ENCODE data around the gene LGR6. TPM values are rescaled to one million over a fixed set of nuclear protein-coding genes. Genes with fewer than 3 reads are reported as not detected.

Gene LGR6
- total RNA-seq, 6 donors from 2014 or later, result 0.46 to 5.2 (median 1.1) TPM

DNA sequence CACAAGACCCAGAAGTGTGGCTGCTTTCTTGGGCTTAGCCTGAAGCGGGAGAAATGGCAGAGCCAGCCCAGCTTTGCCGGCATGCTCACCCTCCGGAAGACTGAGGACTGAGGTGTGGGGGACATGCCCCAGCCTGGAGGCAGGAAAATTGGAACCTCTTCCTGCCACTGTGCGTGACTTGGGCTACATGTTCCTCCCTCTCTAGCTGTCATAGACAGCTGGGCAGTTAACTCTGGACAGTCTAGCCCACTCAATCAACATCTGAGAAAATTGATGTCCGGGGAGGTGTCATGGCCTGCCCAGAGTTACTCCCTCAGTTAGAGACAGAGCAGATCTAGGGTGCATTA is 88.4 kb downstream of the LGR6 start:
- TF ChIP-seq, protein P1, sequence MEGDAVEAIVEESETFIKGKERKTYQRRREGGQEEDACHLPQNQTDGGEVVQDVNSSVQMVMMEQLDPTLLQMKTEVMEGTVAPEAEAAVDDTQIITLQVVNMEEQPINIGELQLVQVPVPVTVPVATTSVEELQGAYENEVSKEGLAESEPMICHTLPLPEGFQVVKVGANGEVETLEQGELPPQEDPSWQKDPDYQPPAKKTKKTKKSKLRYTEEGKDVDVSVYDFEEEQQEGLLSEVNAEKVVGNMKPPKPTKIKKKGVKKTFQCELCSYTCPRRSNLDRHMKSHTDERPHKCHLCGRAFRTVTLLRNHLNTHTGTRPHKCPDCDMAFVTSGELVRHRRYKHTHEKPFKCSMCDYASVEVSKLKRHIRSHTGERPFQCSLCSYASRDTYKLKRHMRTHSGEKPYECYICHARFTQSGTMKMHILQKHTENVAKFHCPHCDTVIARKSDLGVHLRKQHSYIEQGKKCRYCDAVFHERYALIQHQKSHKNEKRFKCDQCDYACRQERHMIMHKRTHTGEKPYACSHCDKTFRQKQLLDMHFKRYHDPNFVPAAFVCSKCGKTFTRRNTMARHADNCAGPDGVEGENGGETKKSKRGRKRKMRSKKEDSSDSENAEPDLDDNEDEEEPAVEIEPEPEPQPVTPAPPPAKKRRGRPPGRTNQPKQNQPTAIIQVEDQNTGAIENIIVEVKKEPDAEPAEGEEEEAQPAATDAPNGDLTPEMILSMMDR (IDR thresholded peaks at IDR 0.05), result no peak
- TF ChIP-seq POLR2AphosphoS5 (IDR thresholded peaks at IDR 0.05) (peak; percentile 51 to 70), EP300 (IDR thresholded peaks at IDR 0.05) (peak in 1 of 4 donors; percentile 38), POLR2A (IDR thresholded peaks at IDR 0.05) (no peak)
- H3K9me3 ChIP-seq, result no peaks in the 10 kb centered on the region
- no peaks in the 10 kb centered on the region for H3K27me3 ChIP-seq
- peak in 1 of 2 donors; percentile 58 for ATAC-seq (ENCODE audit: low FRiP score in 2 of 2)
- H3K4me1 ChIP-seq, result peaks cover 7 to 23% (median 14%) of the 10 kb centered on the region in 4 donors
- H3K36me3 ChIP-seq, result no peaks in the 10 kb centered on the region
- WGBS, 2 donors, result 40 to 80% methylated on average over 1 to 5 of the region's 5 CpGs
- peak overlapping the region in 3 of 4 donors; percentile 35 to 46 (median 42) for H3K27ac ChIP-seq
- DNase-seq, result peak in 1 of 2 donors; percentile 22
- no peak overlapping the region for H3K4me3 ChIP-seq

DNA sequence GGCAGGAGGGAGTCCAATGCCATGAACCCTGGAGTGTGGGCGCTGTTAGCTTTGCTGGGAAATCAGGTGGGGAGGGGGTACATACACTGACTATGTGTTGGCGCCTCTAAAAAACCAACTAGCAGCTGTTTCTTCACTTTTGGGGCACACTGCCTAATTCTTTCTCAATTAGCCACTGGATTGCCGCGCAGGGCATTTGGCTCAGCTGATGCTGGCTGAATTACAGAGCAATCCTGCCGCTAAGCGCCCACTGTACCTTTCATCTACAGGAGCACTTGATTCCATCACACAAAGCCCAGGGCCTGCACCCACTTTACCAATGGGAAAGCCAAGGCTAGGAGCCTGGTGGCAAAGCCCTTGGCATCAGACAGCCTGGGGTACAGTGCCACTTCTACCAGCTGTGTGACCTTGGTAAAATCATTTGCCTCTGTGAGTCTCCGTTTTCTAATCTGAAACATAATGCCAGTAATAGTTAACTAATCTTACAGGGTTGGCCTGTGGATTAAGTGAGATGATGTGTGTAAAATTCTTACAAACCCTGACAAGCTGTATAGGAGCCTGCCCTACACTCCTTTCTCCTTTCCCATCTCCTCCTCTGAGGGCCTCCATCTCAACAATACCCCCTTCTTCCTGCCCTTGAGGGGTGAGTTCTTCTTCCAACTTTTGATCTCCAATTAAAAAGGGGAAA is 89.1 kb downstream of the LGR6 start:
- Histone ChIP-seq H3K4me3 (no peak overlapping the region), H3K9me3 (no peaks in the 10 kb centered on the region), H3K4me1 (peaks cover 7 to 23% (median 14%) of the 10 kb centered on the region in 4 donors), H3K27me3 (no peaks in the 10 kb centered on the region), H3K27ac (peak overlapping the region in 1 of 4 donors; percentile 18), H3K36me3 (no peaks in the 10 kb centered on the region)
- no peak for ATAC-seq (ENCODE audit: low FRiP score in 2 of 2)
- 78 to 84% methylated on average over 7 of the region's 7 CpGs for WGBS, 2 donors
- TF ChIP-seq POLR2AphosphoS5 (IDR thresholded peaks at IDR 0.05) (no peak), EP300 (IDR thresholded peaks at IDR 0.05) (no peak), POLR2A (IDR thresholded peaks at IDR 0.05) (no peak)
- TF ChIP-seq, protein P1 (IDR thresholded peaks at IDR 0.05), result no peak
- DNase-seq, result no peak

DNA sequence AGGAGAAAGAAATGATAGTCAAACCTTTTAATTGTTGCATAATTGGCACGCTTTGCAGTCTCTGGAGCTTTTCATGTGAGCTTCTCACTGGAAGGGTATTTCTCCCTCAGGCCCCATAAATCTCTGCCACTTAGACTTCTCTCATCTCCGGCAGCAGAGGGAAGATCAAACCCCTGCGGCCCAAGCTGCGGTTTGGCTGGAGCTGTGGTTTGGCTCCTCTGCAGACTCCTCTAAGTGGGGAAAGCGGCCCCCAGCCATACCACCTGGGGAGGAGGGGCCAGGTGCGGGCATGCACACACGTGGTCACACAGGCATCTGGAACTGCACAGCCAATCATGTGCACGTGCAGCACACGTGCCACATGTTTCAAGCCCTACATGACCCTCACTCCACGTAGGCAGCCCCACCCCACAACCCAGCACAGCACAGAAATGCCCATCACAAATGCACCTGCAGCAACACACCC is 89.8 kb downstream of the LGR6 start:
- Histone ChIP-seq H3K27ac (peak overlapping the region in 1 of 4 donors; percentile 18), H3K4me1 (peaks cover 7 to 23% (median 14%) of the 10 kb centered on the region in 4 donors), H3K27me3 (no peaks in the 10 kb centered on the region), H3K9me3 (no peaks in the 10 kb centered on the region), H3K36me3 (no peaks in the 10 kb centered on the region), H3K4me3 (no peak overlapping the region)
- TF ChIP-seq, protein P1 (IDR thresholded peaks at IDR 0.05), result no peak
- TF ChIP-seq POLR2AphosphoS5 (IDR thresholded peaks at IDR 0.05), result no peak
- ATAC-seq (ENCODE audit: low FRiP score in 2 of 2) (no peak), DNase-seq (peak in 1 of 2 donors; percentile 34)
- WGBS, 2 donors, result 15 to 36% methylated on average over 8 to 9 of the region's 10 CpGs

DNA sequence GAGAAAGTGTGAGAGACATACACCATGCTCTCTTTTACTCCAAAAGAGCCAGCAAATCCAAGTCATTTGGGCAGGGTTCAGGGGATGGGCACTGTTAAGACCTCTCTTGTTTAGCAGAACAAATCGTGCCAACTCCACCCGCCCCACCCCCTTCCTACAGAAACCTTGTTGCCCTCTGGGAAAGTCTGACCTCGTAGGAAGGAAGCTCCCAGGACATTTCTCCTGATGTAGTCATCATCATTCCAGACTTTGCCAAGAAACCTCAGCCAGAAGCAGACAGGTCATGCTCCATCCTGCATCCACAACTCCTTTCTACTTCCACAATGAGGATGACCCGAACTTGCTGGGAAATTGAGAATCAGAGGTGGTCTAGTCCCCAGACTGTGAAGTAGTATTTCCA is 90.4 kb downstream of the LGR6 start:
- no peak for DNase-seq

More for the DNA sequence above, 90.4 kb downstream of the LGR6 start:
- Histone ChIP-seq H3K9me3 (no peaks in the 10 kb centered on the region), H3K27ac (no peak overlapping the region), H3K4me1 (peaks cover 7 to 23% (median 14%) of the 10 kb centered on the region in 4 donors), H3K4me3 (no peak overlapping the region), H3K27me3 (no peaks in the 10 kb centered on the region), H3K36me3 (no peaks in the 10 kb centered on the region)
- TF ChIP-seq, protein P1 (IDR thresholded peaks at IDR 0.05), result no peak
- TF ChIP-seq EP300 (IDR thresholded peaks at IDR 0.05) (no peak), POLR2A (IDR thresholded peaks at IDR 0.05) (no peak), POLR2AphosphoS5 (IDR thresholded peaks at IDR 0.05) (no peak)
- ATAC-seq (ENCODE audit: low FRiP score in 2 of 2), result no peak
- WGBS, 2 donors, result 72 to 82% methylated on average over 4 of the region's 4 CpGs

Data from upper lobe of left lung (tissue), 6 donors.